HEK293 (cell line): ENCODE measurements around the gene WAS.

Experiments used
- CTCF ChIA-PET: fragments of 350-600 bp; formaldehyde crosslinking; extraction: SDS; loops from one replicate; lab custom pipeline; 2021; ENCODE audit warnings: antibody characterized with exemption; lab: Yijun Ruan, JAX
- POLR2A ChIA-PET: fragments of 300-600 bp; formaldehyde crosslinking; extraction: SDS; loops from one replicate; lab custom pipeline; 2020; ENCODE audit warnings: antibody characterized with exemption, inconsistent platforms; lab: Yijun Ruan, JAX
- H3K27ac ChIP-seq: fragments of 200-500 bp; sonication (Bioruptor generic); 2 replicates; pipeline ENCODE4 v1.5.1; 2014; ENCODE audit warnings: low read depth, low read length, control low read depth, inconsistent platforms; ENCODE audit errors: extremely low read depth
- H3K36me3 ChIP-seq, 2 experiments: fragments of 200-500 bp in 1 of 2; sonication (Bioruptor generic) in 1 of 2; 1 replicate in 1 of 2; 2 replicates in 1 of 2; pipeline ENCODE4 v1.5.1; 2014 to 2017; ENCODE audit warnings: inconsistent platforms in 2 of 2, low read length in 2 of 2; ENCODE audit not compliant: control insufficient read depth in 2 of 2, insufficient read depth in 1 of 2
- H3K4me1 ChIP-seq: fragments of 200-500 bp; sonication (Bioruptor generic); 2 replicates; pipeline ENCODE4 v1.5.1; 2014; ENCODE audit warnings: mild to moderate bottlenecking, low read length, inconsistent platforms; ENCODE audit not compliant: control insufficient read depth, insufficient read depth
- H3K4me3 ChIP-seq: 2 replicates; pipeline ENCODE4 v1.5.1; 2011; ENCODE audit warnings: low read depth, mild to moderate bottlenecking, control low read depth, low read length, moderate library complexity
- H3K9me3 ChIP-seq: fragments of 200-500 bp; sonication (Bioruptor generic); 2 replicates; pipeline ENCODE4 v1.5.1; 2014; ENCODE audit warnings: low read depth, low read length, inconsistent platforms; ENCODE audit not compliant: control insufficient read depth, insufficient read depth
- FEZF1 ChIP-seq: fragments of 450-650 bp; formaldehyde crosslinking; IDR thresholded peaks from 2 replicates; pipeline ENCODE4 v1.5.1; 2016; ENCODE audit warnings: missing biosample characterization, missing genetic modification characterization
- KLF10 ChIP-seq: fragments of 450-650 bp; IDR thresholded peaks from 2 replicates; pipeline ENCODE4 v1.5.1; 2018; ENCODE audit warnings: missing biosample characterization, mild to moderate bottlenecking, missing genetic modification characterization
- KLF16 ChIP-seq: fragments of 450-650 bp; formaldehyde crosslinking; IDR thresholded peaks from 2 replicates; pipeline ENCODE4 v1.5.1; 2017; ENCODE audit warnings: missing biosample characterization, missing genetic modification characterization
- MYNN ChIP-seq: fragments of 450-650 bp; formaldehyde crosslinking; IDR thresholded peaks from 2 replicates; pipeline ENCODE4 v1.5.1; 2016; ENCODE audit warnings: missing biosample characterization, missing genetic modification characterization, borderline replicate concordance
- MZF1 ChIP-seq: fragments of 450-650 bp; formaldehyde crosslinking; IDR thresholded peaks from 2 replicates; pipeline ENCODE4 v1.5.1; 2017; ENCODE audit warnings: missing biosample characterization, missing genetic modification characterization, borderline replicate concordance
- OSR2 ChIP-seq: fragments of 450-650 bp; formaldehyde crosslinking; IDR thresholded peaks from 2 replicates; pipeline ENCODE4 v1.5.1; 2016; ENCODE audit warnings: missing biosample characterization, missing genetic modification characterization
- RBAK ChIP-seq: fragments of 450-650 bp; formaldehyde crosslinking; IDR thresholded peaks from 2 replicates; pipeline ENCODE4 v1.5.1; 2016; ENCODE audit warnings: missing biosample characterization, missing genetic modification characterization
- YY2 ChIP-seq: fragments of 450-650 bp; formaldehyde crosslinking; IDR thresholded peaks from 2 replicates; pipeline ENCODE4 v1.5.1; 2016; ENCODE audit warnings: missing biosample characterization, missing genetic modification characterization
- ZBTB21 ChIP-seq: fragments of 450-650 bp; formaldehyde crosslinking; IDR thresholded peaks from 2 replicates; pipeline ENCODE4 v1.5.1; 2017; ENCODE audit warnings: missing biosample characterization, missing genetic modification characterization
- ZEB2 ChIP-seq: fragments of 450-650 bp; formaldehyde crosslinking; IDR thresholded peaks from 2 replicates; pipeline ENCODE4 v1.5.1; 2016; ENCODE audit warnings: missing biosample characterization, missing genetic modification characterization
- ZFP3 ChIP-seq: fragments of 450-650 bp; formaldehyde crosslinking; IDR thresholded peaks from 2 replicates; pipeline ENCODE4 v1.5.1; 2016; ENCODE audit warnings: low read depth, missing biosample characterization, missing genetic modification characterization
- ZFP37 ChIP-seq: fragments of 450-650 bp; formaldehyde crosslinking; IDR thresholded peaks from 2 replicates; pipeline ENCODE4 v1.5.1; 2016; ENCODE audit warnings: missing biosample characterization, missing genetic modification characterization
- ZIC2 ChIP-seq: fragments of 450-650 bp; formaldehyde crosslinking; IDR thresholded peaks from 2 replicates; pipeline ENCODE4 v1.5.1; 2016; ENCODE audit warnings: missing biosample characterization, missing genetic modification characterization
- ZNF16 ChIP-seq: fragments of 450-650 bp; formaldehyde crosslinking; IDR thresholded peaks from 2 replicates; pipeline ENCODE4 v1.5.1; 2016; ENCODE audit warnings: low read depth, missing biosample characterization, missing genetic modification characterization
- ZNF2 ChIP-seq: fragments of 450-650 bp; formaldehyde crosslinking; IDR thresholded peaks from 2 replicates; pipeline ENCODE4 v1.5.1; 2016; ENCODE audit warnings: missing biosample characterization, missing genetic modification characterization
- ZNF214 ChIP-seq: fragments of 450-650 bp; formaldehyde crosslinking; IDR thresholded peaks from 2 replicates; pipeline ENCODE4 v1.5.1; 2017; ENCODE audit warnings: missing biosample characterization, mild to moderate bottlenecking, missing genetic modification characterization, borderline replicate concordance
- ZNF23 ChIP-seq: fragments of 450-650 bp; formaldehyde crosslinking; IDR thresholded peaks from 2 replicates; pipeline ENCODE4 v1.5.1; 2016; ENCODE audit warnings: missing biosample characterization, missing genetic modification characterization, borderline replicate concordance
- ZNF341 ChIP-seq: fragments of 450-650 bp; formaldehyde crosslinking; IDR thresholded peaks from 2 replicates; pipeline ENCODE4; 2016; ENCODE audit warnings: low read depth, missing biosample characterization, missing genetic modification characterization
- ZNF366 ChIP-seq: fragments of 450-650 bp; formaldehyde crosslinking; conservative IDR thresholded peaks from 2 replicates; pipeline ENCODE4 v1.5.1; 2016; ENCODE audit warnings: missing biosample characterization, missing genetic modification characterization
- ZNF37A ChIP-seq: fragments of 450-650 bp; IDR thresholded peaks from 2 replicates; pipeline ENCODE4 v1.5.1; 2018; ENCODE audit warnings: missing biosample characterization, missing genetic modification characterization
- ZNF391 ChIP-seq: fragments of 450-650 bp; formaldehyde crosslinking; IDR thresholded peaks from 2 replicates; pipeline ENCODE4 v1.5.1; 2016; ENCODE audit warnings: low read depth, missing biosample characterization, missing genetic modification characterization, borderline replicate concordance
- ZNF423 ChIP-seq: fragments of 450-650 bp; formaldehyde crosslinking; IDR thresholded peaks from 2 replicates; pipeline ENCODE4 v1.5.1; 2016; ENCODE audit warnings: missing biosample characterization, missing genetic modification characterization
- ZNF501 ChIP-seq: fragments of 450-650 bp; formaldehyde crosslinking; IDR thresholded peaks from 2 replicates; pipeline ENCODE4 v1.5.1; 2016; ENCODE audit warnings: missing biosample characterization, missing genetic modification characterization
- ZNF560 ChIP-seq: fragments of 450-650 bp; formaldehyde crosslinking; IDR thresholded peaks from 2 replicates; pipeline ENCODE4 v1.5.1; 2017; ENCODE audit warnings: missing biosample characterization, missing genetic modification characterization, borderline replicate concordance
- ZNF600 ChIP-seq: fragments of 450-650 bp; formaldehyde crosslinking; IDR thresholded peaks from 2 replicates; pipeline ENCODE4 v1.5.1; 2016; ENCODE audit warnings: missing biosample characterization, missing genetic modification characterization
- ZNF629 ChIP-seq: fragments of 450-650 bp; formaldehyde crosslinking; IDR thresholded peaks from 2 replicates; pipeline ENCODE4 v1.5.1; 2017; ENCODE audit warnings: missing biosample characterization, missing genetic modification characterization
- ZNF664 ChIP-seq: fragments of 450-650 bp; formaldehyde crosslinking; IDR thresholded peaks from 2 replicates; pipeline ENCODE4 v1.5.1; 2016; ENCODE audit warnings: missing biosample characterization, missing genetic modification characterization
- ZNF670 ChIP-seq: fragments of 450-650 bp; formaldehyde crosslinking; IDR thresholded peaks from 2 replicates; pipeline ENCODE4 v1.5.1; 2016; ENCODE audit warnings: missing biosample characterization, missing genetic modification characterization, low read depth
- ZNF747 ChIP-seq: fragments of 450-650 bp; formaldehyde crosslinking; IDR thresholded peaks from 2 replicates; pipeline ENCODE4 v1.5.1; 2016; ENCODE audit warnings: missing biosample characterization, missing genetic modification characterization
- ZNF76 ChIP-seq: fragments of 450-650 bp; formaldehyde crosslinking; IDR thresholded peaks from 2 replicates; pipeline ENCODE4; 2016; ENCODE audit warnings: low read depth, missing biosample characterization, missing genetic modification characterization, borderline replicate concordance
- ZNF776 ChIP-seq: fragments of 450-650 bp; formaldehyde crosslinking; IDR thresholded peaks from 2 replicates; pipeline ENCODE4 v1.5.0; 2017; ENCODE audit warnings: missing biosample characterization, missing genetic modification characterization, borderline replicate concordance
- TF ChIP-seq, protein P1 (sequence below): fragments of 450-650 bp; formaldehyde crosslinking; IDR thresholded peaks from 2 replicates; pipeline ENCODE4 v1.5.1; 2016; ENCODE audit warnings: missing biosample characterization, missing genetic modification characterization
- TF ChIP-seq, protein P2 (sequence below): fragments of 450-650 bp; formaldehyde crosslinking; IDR thresholded peaks from 2 replicates; pipeline ENCODE4 v1.5.0; 2017; ENCODE audit warnings: missing biosample characterization, missing genetic modification characterization, borderline replicate concordance
- TF ChIP-seq, protein P3 (sequence below): fragments of 450-650 bp; formaldehyde crosslinking; IDR thresholded peaks from 2 replicates; pipeline ENCODE4 v1.5.1; 2016; ENCODE audit warnings: missing biosample characterization, missing genetic modification characterization

Gene WAS

DNA sequence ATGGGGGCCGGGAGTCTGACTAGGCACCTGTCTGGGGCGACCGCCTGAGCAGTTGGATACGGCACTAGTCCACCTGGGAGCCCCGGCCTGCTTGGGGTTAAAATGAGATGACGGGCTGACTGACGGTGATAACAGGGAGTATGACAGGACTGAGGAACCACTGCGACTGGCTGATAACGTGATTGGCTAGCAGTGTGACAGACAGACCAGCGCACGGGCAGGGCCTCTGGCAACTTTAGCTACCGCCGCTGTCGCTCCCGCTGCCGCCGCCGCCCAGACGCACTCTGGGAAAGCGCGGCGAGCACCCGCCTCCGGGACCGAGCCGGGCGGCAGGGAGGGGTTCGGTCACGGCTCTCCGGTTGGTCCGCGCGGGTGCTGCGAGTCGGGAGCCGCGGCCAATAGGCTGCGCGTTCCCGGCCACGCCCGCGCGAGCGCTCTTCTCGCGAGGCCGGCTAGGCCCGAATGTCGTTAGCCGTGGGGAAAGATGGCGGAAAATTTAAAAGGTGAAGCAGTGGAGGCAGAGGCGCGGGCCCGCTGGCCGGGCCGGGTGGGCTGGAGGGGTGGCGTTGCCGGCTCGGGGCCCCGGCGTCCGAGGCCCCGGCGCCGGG is 12.8 kb downstream of the WAS start, which contains the start of gene SUV39H1:
Gene SUV39H1 (plus strand): TSS at position 434 of the 608 bp plus-strand sequence. CDS start 51 bp downstream, at position 485.
- Histone ChIP-seq H3K4me1 (no peaks in the 10 kb centered on the region), H3K27ac (peak within 1 kb of the TSS; percentile 78), H3K36me3 (peaks cover 0 to 30% of the 10 kb centered on the region in 2 experiments; a peak in 2 of 3 replicates), H3K9me3 (no peaks in the 10 kb centered on the region), H3K4me3 (peak within 1 kb of the TSS; percentile 60)
- CTCF ChIA-PET, result interaction anchor here (0.8 kb wide), 1 partner anchor 48 kb away, joined by 3 read pairs; no protein-coding TSS in a partner anchor
- POLR2A ChIA-PET, result interaction anchor here (1.1 to 2.5 kb wide), 6 partner anchors 12 to 201 kb away, joined by 3 to 19 read pairs (median 4); partner anchors contain the start of genes PQBP1 and TIMM17B
- TF ChIP-seq ZNF423 (tag by site-specific recombination), result no peak
- TF ChIP-seq, protein P1, sequence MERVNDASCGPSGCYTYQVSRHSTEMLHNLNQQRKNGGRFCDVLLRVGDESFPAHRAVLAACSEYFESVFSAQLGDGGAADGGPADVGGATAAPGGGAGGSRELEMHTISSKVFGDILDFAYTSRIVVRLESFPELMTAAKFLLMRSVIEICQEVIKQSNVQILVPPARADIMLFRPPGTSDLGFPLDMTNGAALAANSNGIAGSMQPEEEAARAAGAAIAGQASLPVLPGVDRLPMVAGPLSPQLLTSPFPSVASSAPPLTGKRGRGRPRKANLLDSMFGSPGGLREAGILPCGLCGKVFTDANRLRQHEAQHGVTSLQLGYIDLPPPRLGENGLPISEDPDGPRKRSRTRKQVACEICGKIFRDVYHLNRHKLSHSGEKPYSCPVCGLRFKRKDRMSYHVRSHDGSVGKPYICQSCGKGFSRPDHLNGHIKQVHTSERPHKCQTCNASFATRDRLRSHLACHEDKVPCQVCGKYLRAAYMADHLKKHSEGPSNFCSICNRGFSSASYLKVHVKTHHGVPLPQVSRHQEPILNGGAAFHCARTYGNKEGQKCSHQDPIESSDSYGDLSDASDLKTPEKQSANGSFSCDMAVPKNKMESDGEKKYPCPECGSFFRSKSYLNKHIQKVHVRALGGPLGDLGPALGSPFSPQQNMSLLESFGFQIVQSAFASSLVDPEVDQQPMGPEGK, result peak; percentile 30
- TF ChIP-seq ZNF391 (tag by site-specific recombination), result no peak
- 0 out of 2 replicates have a peak, but pooled peaks have one; percentile 31 for TF ChIP-seq YY2 (tag by site-specific recombination)
- TF ChIP-seq KLF16 (tag by site-specific recombination), result 0 out of 2 replicates have a peak, but pooled peaks have one; percentile 15
- no peak for TF ChIP-seq ZNF214 (tag by site-specific recombination)
- TF ChIP-seq RBAK (tag by site-specific recombination), result no peak
- TF ChIP-seq ZNF37A, result no peak
- TF ChIP-seq ZNF23 (tag by site-specific recombination), result no peak
- 0 out of 2 replicates have a peak, but pooled peaks have one; percentile 14 for TF ChIP-seq ZIC2 (tag by site-specific recombination)
- TF ChIP-seq, protein P2, sequence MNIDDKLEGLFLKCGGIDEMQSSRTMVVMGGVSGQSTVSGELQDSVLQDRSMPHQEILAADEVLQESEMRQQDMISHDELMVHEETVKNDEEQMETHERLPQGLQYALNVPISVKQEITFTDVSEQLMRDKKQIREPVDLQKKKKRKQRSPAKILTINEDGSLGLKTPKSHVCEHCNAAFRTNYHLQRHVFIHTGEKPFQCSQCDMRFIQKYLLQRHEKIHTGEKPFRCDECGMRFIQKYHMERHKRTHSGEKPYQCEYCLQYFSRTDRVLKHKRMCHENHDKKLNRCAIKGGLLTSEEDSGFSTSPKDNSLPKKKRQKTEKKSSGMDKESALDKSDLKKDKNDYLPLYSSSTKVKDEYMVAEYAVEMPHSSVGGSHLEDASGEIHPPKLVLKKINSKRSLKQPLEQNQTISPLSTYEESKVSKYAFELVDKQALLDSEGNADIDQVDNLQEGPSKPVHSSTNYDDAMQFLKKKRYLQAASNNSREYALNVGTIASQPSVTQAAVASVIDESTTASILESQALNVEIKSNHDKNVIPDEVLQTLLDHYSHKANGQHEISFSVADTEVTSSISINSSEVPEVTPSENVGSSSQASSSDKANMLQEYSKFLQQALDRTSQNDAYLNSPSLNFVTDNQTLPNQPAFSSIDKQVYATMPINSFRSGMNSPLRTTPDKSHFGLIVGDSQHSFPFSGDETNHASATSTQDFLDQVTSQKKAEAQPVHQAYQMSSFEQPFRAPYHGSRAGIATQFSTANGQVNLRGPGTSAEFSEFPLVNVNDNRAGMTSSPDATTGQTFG (tag by site-specific recombination), result no peak
- peak; percentile 64 for TF ChIP-seq ZNF629
- TF ChIP-seq ZNF2, result 0 out of 2 replicates have a peak, but pooled peaks have one; percentile 49
- TF ChIP-seq ZNF747 (tag by site-specific recombination), result no peak
- no peak for TF ChIP-seq ZFP3 (tag by site-specific recombination)
- TF ChIP-seq MZF1 (tag by site-specific recombination), result no peak
- TF ChIP-seq ZNF76, result peak; percentile 85
- TF ChIP-seq ZNF776 (tag by site-specific recombination), result no peak
- peak; percentile 58; the same call in 1 of the 2 replicates for TF ChIP-seq ZNF501 (tag by site-specific recombination)
- no peak for TF ChIP-seq ZNF16 (tag by site-specific recombination)
- TF ChIP-seq ZBTB21, result 0 out of 2 replicates have a peak, but pooled peaks have one; percentile 28
- no peak for TF ChIP-seq MYNN (tag by site-specific recombination)
- TF ChIP-seq, protein P3, sequence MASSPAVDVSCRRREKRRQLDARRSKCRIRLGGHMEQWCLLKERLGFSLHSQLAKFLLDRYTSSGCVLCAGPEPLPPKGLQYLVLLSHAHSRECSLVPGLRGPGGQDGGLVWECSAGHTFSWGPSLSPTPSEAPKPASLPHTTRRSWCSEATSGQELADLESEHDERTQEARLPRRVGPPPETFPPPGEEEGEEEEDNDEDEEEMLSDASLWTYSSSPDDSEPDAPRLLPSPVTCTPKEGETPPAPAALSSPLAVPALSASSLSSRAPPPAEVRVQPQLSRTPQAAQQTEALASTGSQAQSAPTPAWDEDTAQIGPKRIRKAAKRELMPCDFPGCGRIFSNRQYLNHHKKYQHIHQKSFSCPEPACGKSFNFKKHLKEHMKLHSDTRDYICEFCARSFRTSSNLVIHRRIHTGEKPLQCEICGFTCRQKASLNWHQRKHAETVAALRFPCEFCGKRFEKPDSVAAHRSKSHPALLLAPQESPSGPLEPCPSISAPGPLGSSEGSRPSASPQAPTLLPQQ, result peak; percentile 28; the same call in 1 of the 2 replicates
- peak; percentile 78 for TF ChIP-seq ZNF341 (tag by site-specific recombination)
- TF ChIP-seq ZNF664 (tag by site-specific recombination), result no peak
- no peak for TF ChIP-seq ZNF560
- TF ChIP-seq OSR2 (tag by site-specific recombination), result peak; percentile 86
- TF ChIP-seq ZNF670, result no peak
- peak; percentile 43; the same call in 1 of the 2 replicates for TF ChIP-seq ZNF600
- TF ChIP-seq ZFP37 (tag by site-specific recombination), result 0 out of 2 replicates have a peak, but pooled peaks have one; percentile 25
- TF ChIP-seq KLF10 (tag by site-specific recombination), result peak; percentile 100
- no peak for TF ChIP-seq ZNF366
- TF ChIP-seq ZEB2 (tag by site-specific recombination), result peak; percentile 63; the same call in 1 of the 2 replicates
- no peak for TF ChIP-seq FEZF1
